Astrocyte (in vitro differentiated cells and primary cell): ENCODE results near the gene BRSK1.

ENCODE experiments used
- CTCF ChIP-seq: IDR thresholded peaks from 2 replicates; pipeline ENCODE4 v1.5.1; 2011; ENCODE audit warnings: low read depth, mild to moderate bottlenecking, inconsistent platforms, low read length, moderate library complexity; ENCODE audit not compliant: insufficient read depth
- EZH2 ChIP-seq: IDR thresholded peaks from 2 replicates; pipeline ENCODE4 v1.6.1; 2012; ENCODE audit warnings: mild to moderate bottlenecking, low read length, inconsistent platforms; ENCODE audit not compliant: insufficient read depth

GRCh38 chr19:55257461-55258420, 26.1 kb upstream of the BRSK1 start:
- TF ChIP-seq CTCF (no peak), EZH2 (no peak)
